B cell (primary cell): Measurements from ENCODE around the gene LYRM2.

Source experiments
- EZH2 ChIP-seq: IDR thresholded peaks from 2 replicates; pipeline ENCODE4 v1.6.1; 2012; ENCODE audit warnings: borderline replicate concordance, low read depth, mild to moderate bottlenecking, moderate library complexity, low read length; ENCODE audit not compliant: insufficient read depth, poor library complexity, severe bottlenecking
- TF ChIP-seq, protein P1 (sequence below): fragments of 200-600 bp; IDR thresholded peaks from one replicate; pipeline ENCODE4 v1.8.0; 2022; ENCODE audit warnings: antibody characterized with exemption, mild to moderate bottlenecking

GRCh38 chr6:89637960-89638319 is 607 bp downstream of the LYRM2 start:
- TF ChIP-seq, protein P1, sequence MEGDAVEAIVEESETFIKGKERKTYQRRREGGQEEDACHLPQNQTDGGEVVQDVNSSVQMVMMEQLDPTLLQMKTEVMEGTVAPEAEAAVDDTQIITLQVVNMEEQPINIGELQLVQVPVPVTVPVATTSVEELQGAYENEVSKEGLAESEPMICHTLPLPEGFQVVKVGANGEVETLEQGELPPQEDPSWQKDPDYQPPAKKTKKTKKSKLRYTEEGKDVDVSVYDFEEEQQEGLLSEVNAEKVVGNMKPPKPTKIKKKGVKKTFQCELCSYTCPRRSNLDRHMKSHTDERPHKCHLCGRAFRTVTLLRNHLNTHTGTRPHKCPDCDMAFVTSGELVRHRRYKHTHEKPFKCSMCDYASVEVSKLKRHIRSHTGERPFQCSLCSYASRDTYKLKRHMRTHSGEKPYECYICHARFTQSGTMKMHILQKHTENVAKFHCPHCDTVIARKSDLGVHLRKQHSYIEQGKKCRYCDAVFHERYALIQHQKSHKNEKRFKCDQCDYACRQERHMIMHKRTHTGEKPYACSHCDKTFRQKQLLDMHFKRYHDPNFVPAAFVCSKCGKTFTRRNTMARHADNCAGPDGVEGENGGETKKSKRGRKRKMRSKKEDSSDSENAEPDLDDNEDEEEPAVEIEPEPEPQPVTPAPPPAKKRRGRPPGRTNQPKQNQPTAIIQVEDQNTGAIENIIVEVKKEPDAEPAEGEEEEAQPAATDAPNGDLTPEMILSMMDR: no peak
- TF ChIP-seq EZH2: no peak
